Mesodermal cell (in vitro differentiated cells): ENCODE measurements around the gene EXOG.

Source experiments
- H3K27ac ChIP-seq: 2 replicates; pipeline ENCODE4 v1.7.0; 2013; ENCODE audit warnings: mild to moderate bottlenecking, low read depth, low read length, moderate library complexity; ENCODE audit not compliant: severe bottlenecking
- H3K36me3 ChIP-seq: 2 replicates; pipeline ENCODE4 v1.7.1; 2013; ENCODE audit warnings: mild to moderate bottlenecking, low read length, moderate library complexity; ENCODE audit not compliant: control insufficient read depth, insufficient read depth
- H3K4me1 ChIP-seq: one replicate; pipeline ENCODE4 v1.7.1; 2013; ENCODE audit warnings: mild to moderate bottlenecking, low read length; ENCODE audit not compliant: insufficient read depth, control insufficient read depth, poor library complexity, severe bottlenecking
- H3K4me3 ChIP-seq: 2 replicates; pipeline ENCODE4 v1.7.0; 2013; ENCODE audit warnings: low read length, control low read depth, mild to moderate bottlenecking; ENCODE audit not compliant: insufficient read depth, poor library complexity, severe bottlenecking; ENCODE audit errors: extremely low read depth
- H3K9me3 ChIP-seq: 2 replicates; pipeline ENCODE4 v1.7.1; 2013; ENCODE audit warnings: mild to moderate bottlenecking, low read length, moderate library complexity; ENCODE audit not compliant: control insufficient read depth
- WGBS, 2 experiments: methylation state at CpG; one replicate each; pipeline ENCODE4 v1.1.5; 2013; ENCODE audit warnings: missing lambda C conversion rate in 2 of 2; ENCODE audit not compliant: insufficient coverage in 2 of 2; 5-methylcytosine and 5-hydroxymethylcytosine counted together

EXOG gene

DNA sequence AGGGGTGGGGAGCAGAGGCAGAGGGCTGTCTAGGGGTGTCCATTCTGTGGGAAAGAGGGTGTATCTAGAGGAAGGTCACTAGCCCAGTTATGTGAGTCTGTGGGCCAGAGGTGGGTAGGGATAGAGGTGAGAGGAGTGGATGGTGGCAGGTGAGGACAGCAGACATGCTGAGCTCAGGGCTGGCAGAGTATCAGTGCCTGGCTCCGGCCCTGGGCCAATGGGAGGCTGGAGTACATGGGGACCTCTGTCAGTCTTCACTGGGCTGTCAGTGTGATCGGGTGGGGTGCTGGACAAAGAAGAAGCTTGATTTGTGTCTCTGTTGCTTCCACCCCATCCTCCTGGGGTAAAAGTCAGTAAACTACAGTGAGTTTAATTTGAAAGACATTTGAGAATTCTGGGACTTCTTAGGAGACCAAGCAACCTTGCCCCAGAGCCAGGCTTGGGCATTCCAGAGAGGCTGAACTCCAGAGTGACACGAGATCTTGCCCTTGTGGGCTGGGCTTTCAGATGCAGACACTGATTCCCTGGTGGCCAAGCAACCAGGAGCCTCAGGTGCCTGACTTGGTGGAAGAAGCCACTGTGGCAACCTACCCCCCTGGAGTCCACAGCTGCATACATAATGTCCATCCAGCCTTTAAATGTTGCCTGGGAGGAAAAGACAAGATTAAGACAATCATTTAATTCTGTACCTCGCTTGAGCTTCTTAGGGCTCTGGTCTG is 60.7 kb downstream of the EXOG start:
- WGBS, 2 experiments: 73 to 94% methylated on average over 2 to 3 of the region's 4 CpGs

DNA sequence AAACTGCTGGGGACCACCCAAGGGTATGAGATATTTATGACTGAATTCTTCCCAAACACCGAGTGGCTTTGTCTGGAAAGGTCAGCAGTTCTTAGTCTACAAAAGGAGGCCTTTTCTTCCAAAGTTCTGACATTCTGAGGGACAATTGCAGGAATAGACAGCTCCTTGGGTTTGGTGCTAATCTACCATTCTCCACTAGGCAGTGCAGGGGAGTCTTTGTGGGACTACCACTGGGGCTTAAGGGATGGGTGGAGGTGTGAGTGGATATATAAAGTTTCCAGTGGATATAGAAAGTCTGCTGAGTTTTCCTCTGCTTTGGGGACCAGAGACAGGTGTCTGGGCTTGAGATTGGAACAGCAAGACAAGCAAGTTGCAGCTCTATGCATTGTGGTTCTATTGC is 62.7 kb downstream of the EXOG start:
- H3K36me3 ChIP-seq: no peaks in the 10 kb centered on the region
- H3K9me3 ChIP-seq: no peaks in the 10 kb centered on the region
- H3K4me1 ChIP-seq: no peaks in the 10 kb centered on the region
- WGBS, 2 experiments: 88 to 100% methylated on average over 1 of the region's 1 CpG
- no peak overlapping the region for H3K4me3 ChIP-seq
- H3K27ac ChIP-seq: no peak overlapping the region

More for the DNA sequence above, 60.7 kb downstream of the EXOG start:
- Histone ChIP-seq H3K4me1 (no peaks in the 10 kb centered on the region), H3K27ac (no peak overlapping the region), H3K4me3 (no peak overlapping the region), H3K9me3 (no peaks in the 10 kb centered on the region), H3K36me3 (no peaks in the 10 kb centered on the region)

DNA sequence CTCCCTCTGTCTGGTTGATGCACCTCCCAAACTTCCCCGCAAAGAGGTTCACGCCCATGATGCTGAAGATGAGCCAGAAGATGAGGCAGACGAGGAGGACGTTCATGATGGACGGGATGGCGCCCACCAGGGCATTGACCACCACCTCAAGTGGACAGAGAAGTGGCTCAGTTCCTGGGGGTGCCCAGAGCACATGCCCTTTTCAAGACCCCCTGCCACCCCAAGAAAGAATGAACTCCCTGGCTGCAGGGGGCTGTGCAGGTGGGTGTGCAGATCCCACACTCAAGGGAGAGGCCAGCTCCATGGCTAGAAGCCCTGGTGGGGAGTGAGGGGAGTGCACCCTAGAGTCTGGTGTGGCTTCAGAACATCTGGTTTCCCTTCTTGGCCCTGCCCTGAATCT is 64.1 kb downstream of the EXOG start:
- Histone ChIP-seq H3K36me3 (no peaks in the 10 kb centered on the region), H3K27ac (no peak overlapping the region), H3K4me1 (no peaks in the 10 kb centered on the region), H3K4me3 (no peak overlapping the region), H3K9me3 (no peaks in the 10 kb centered on the region)
- WGBS, 2 experiments: 85 to 87% methylated on average over 4 to 6 of the region's 6 CpGs

DNA sequence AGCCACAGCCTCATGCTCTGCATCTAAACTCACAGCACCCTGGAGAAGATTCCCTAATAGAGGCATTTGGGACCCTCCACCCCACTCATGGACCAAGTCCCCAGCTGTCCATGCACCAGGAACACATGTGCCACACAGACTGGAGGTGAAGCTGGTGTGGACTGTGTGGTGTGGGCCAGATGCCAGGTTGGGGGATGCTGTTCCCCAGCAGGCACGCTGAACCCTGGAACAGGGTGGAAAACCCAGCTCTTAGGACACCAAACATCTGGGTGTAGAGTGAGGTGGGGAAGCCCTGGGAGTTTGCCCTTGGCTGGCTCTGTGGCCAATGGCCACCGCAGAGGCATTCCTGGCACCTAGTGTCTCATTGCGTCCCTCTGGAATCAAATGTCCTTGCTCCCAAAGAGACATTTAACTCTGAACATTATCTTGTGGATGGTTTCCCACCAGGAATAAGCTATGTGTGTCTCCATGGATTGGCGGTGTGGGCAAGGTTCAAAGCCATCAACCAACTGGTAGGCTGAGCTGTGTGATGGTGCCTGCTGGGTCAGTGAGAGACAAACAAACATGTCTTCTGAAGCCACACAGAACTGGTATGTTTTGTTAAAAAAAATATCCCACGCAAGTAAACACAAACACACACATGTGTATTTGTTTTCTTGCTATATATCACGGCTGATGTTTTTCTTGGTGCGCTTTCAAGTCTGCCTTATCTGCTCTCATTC is 65.0 kb downstream of the EXOG start:
- H3K4me3 ChIP-seq: no peak overlapping the region
- H3K9me3 ChIP-seq: no peaks in the 10 kb centered on the region
- 87 to 96% methylated on average over 4 to 6 of the region's 7 CpGs for WGBS, 2 experiments
- H3K4me1 ChIP-seq: no peaks in the 10 kb centered on the region
- no peaks in the 10 kb centered on the region for H3K36me3 ChIP-seq
- no peak overlapping the region for H3K27ac ChIP-seq

DNA sequence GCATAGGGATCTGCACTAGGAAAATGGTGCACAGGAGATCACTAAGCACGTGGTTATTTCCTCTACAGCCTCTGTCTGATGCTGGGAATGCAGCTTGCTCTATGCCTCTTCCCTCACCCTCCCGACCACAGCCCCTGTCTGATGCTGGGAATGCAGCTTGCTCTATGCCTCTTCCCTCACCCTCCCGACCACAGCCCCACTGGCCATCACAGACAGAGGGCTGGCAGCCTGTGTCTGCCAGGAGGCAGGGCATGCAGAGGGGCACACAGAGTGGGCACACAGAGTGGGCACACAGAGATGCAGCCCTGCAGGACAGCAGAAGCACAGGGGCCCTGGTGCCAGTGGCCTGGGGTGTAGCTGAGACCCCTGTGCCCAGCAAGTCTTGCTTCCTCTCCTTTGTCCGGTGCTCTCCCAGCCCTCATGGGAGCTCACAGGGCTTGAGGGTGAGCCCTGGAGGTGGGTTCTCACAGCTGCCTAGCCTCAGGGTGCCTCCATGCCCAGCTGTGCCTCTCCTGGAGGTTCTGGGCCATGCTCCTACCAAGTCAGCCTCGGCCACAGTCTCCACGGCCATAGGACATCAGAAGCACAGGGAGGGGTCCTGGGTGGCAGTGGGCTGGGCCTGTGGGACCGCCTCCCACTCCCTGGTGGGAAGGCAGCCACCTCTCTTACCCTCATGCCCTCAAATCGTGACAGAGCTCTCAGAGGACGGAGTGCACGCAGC is 65.8 kb downstream of the EXOG start:
- Histone ChIP-seq H3K27ac (no peak overlapping the region), H3K4me1 (no peaks in the 10 kb centered on the region), H3K4me3 (no peak overlapping the region), H3K9me3 (no peaks in the 10 kb centered on the region), H3K36me3 (no peaks in the 10 kb centered on the region)
- WGBS, 2 experiments: 86 to 87% methylated on average over 7 to 10 of the region's 10 CpGs

DNA sequence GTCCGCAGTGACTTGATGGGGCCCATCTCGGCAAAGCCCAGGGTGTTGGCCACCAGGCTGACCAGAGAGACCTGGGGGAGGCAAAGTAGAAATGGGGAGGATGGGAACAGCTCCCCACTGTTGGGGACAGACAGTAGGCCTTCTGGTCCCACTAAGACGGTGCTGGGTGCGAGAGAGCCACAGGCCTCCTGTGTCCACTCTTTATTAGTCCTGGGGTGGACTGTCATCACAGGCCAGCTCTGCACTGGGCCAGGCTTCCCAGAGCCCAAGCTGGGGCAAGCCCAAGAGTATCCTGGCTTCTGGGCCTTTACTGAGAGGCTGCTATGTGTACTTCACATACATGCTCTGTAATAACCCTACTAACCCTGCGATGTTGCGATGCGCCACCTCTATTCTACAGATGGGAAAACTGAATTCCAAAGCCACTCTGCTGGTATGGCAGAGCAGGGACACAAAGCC is 66.4 kb downstream of the EXOG start:
- Histone ChIP-seq H3K4me1 (no peaks in the 10 kb centered on the region), H3K27ac (no peak overlapping the region), H3K36me3 (no peaks in the 10 kb centered on the region), H3K4me3 (no peak overlapping the region), H3K9me3 (no peaks in the 10 kb centered on the region)
- WGBS, 2 experiments: 92 to 97% methylated on average over 7 of the region's 7 CpGs

DNA sequence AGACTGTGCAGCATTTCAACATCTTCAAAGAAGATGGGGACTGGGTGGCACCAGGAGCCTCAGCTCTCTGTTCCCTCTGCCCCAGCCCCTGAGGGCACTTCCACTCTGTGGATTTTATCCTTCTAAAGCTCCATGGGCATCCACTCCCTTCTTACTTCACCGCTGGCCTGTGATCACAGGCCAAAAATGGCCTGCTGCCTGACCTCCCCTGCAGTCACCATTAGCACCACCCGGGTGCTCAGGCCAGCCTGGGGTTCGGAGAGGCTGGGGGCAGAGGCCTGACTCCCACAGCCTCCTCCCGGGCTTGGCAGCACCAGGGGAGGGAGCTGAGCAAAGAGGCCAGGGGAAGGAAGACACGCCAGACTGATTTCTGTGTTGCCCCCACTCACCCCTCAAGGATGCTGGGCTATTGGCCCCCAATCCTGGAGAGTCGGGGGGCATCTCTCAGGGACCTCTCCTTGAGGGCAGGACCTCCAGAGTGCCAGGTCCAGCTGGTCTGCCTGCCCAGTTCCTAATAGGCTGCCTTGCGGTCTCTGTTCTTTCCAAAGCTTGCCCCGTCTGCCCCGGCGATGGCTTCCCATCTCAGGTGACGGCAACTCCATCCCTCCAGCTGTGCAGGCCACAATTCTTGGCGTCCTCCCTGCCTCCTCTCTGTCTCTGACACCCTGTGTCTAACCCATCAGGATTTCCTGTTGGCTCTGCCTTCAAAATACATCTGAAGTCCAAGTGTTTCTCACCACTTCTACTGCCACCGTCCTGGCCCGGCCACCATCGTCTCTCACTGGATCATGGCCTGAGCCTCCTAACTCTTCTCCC is 67.1 kb downstream of the EXOG start:
- H3K27ac ChIP-seq: no peak overlapping the region
- no peaks in the 10 kb centered on the region for H3K4me1 ChIP-seq
- WGBS, 2 experiments: 91 to 95% methylated on average over 12 to 14 of the region's 15 CpGs
- no peak overlapping the region for H3K4me3 ChIP-seq
- H3K36me3 ChIP-seq: no peaks in the 10 kb centered on the region
- H3K9me3 ChIP-seq: no peaks in the 10 kb centered on the region

DNA sequence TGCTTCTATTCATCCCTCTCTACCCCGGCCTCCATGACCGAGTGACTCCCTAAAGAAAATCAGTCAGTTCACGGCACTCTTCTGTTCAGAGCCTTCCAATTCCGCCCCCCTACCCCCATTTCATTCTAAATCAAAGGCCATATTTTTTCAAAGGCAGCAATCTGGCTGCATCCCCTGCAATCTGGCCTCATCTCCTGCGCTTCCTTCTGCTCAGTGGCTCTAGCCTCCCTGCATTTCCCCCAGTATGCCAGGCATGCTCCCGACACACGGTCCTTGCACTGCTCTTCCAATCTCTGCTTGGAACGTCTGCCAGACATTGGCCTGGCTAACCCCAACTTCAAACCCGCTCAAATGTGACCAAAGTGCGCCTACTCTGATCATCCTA is 67.7 kb downstream of the EXOG start:
- no peaks in the 10 kb centered on the region for H3K36me3 ChIP-seq
- WGBS, 2 experiments: 73 to 94% methylated on average over 10 of the region's 10 CpGs
- no peak overlapping the region for H3K27ac ChIP-seq
- no peak overlapping the region for H3K4me3 ChIP-seq
- H3K4me1 ChIP-seq: no peaks in the 10 kb centered on the region
- no peaks in the 10 kb centered on the region for H3K9me3 ChIP-seq

DNA sequence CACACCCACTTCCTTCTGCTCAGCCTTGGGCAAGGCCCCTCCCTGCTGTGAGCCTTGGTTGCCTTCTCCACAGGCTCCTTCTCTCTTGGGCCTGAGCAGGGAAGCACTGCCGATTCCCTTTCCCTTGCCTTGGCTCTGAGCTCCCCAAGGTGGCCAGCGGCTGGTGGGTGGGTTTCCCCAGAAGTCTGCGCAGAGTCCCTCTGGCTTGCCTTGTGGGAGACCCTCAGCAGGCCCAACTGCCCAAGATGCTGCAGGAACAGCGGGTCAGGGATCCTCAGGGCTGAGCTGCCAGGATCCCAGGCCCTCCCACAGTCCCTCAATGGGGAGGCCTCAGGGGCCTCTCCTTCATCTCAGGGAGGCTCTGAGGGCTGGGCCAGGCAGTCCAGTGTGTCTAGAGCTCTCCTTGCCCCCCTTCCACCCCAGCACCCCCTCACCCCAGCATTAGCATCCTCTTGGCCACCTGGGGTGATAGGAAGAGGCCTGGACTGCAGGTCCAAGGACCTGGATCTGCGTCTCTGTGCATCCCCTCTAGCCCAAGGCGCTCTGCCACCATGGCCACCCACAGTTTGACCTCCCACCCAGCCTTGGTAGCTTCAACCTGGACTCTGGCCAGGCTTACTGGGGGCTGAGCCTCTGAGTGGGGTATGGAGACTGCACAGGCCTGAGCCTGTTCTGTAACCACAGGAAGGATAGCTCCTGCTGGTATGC is 68.6 kb downstream of the EXOG start:
- no peaks in the 10 kb centered on the region for H3K36me3 ChIP-seq
- H3K4me3 ChIP-seq: no peak overlapping the region
- no peak overlapping the region for H3K27ac ChIP-seq
- no peaks in the 10 kb centered on the region for H3K4me1 ChIP-seq
- 95 to 100% methylated on average over 4 to 6 of the region's 6 CpGs for WGBS, 2 experiments
- no peaks in the 10 kb centered on the region for H3K9me3 ChIP-seq
